HepG2 (cell line): ENCODE results near the gene OVOL2. TPM values are rescaled to one million over a fixed set of nuclear protein-coding genes. Genes with fewer than 3 reads are reported as not detected.

Source experiments
- ATAC-seq: fragments of 200-7000 bp; cut with Tn5 transposase; 3 replicates; pipeline ENCODE4 v1.9.1; 2020; ENCODE audit warnings: mild to moderate bottlenecking, moderate library complexity
- BruUV-seq: library from RNA; stranded (reverse); fragments of 400-500 nt; replicated peaks from 2 replicates; lab custom pipeline; 2021; lab: Mats Ljungman, UMichigan
- CTCF ChIA-PET: fragments of 300-600 bp; formaldehyde crosslinking; extraction: SDS; loops from one replicate; lab custom pipeline; 2021; ENCODE audit warnings: low total read pairs, inconsistent platforms, low intra/inter-chr PET ratio; lab: Yijun Ruan, JAX
- POLR2A ChIA-PET: fragments of 350-600 bp; sonication (Branson Sonifier 250); formaldehyde crosslinking; loops from one replicate; lab custom pipeline; 2020; ENCODE audit warnings: antibody characterized with exemption, inconsistent platforms; lab: Yijun Ruan, JAX
- DNase-seq: peaks from one replicate; pipeline ENCODE4 v3.0.0-alpha.2; 2015; ENCODE audit warnings: low spot score
- FAIRE-seq: peaks from 3 replicates; lab custom pipeline; 2011; peaks lifted over from hg19 to GRCh38; lab: Jason Lieb, UNC
- H2AFZ ChIP-seq: one replicate; pipeline ENCODE4 v1.6.1; 2011; ENCODE audit warnings: low read length, inconsistent platforms
- H3K27ac ChIP-seq: fragments of 300-600 bp; 3 replicates; pipeline ENCODE4 v1.8.0; 2011; ENCODE audit warnings: mixed run types, mild to moderate bottlenecking, mixed read lengths, low read length, inconsistent platforms; ENCODE audit not compliant: insufficient read depth; ENCODE audit errors: extremely low read length
- H3K27me3 ChIP-seq, 2 experiments: fragments of 200-600 bp in 1 of 2; 2 replicates in 1 of 2; 3 replicates in 1 of 2; pipeline versions ENCODE4 v1.6.0 to v1.8.0; 2011; ENCODE audit warnings: low read length in 2 of 2, mild to moderate bottlenecking in 2 of 2, moderate library complexity in 2 of 2, inconsistent platforms in 1 of 2; ENCODE audit not compliant: insufficient read depth in 2 of 2, control insufficient read depth in 1 of 2
- H3K36me3 ChIP-seq, 2 experiments: fragments of 200-600 bp in 1 of 2; replicated peaks in 1 of 2; 2 replicates in 1 of 2; 3 replicates in 1 of 2; pipeline versions ENCODE4 v1.5.1 to v1.8.0; 2011; ENCODE audit warnings: low read length in 2 of 2, inconsistent platforms in 1 of 2; ENCODE audit not compliant: insufficient read depth in 2 of 2, control insufficient read depth in 1 of 2
- H3K4me1 ChIP-seq: 2 replicates; pipeline ENCODE4 v1.5.1; 2012; ENCODE audit warnings: low read length, inconsistent platforms; ENCODE audit not compliant: insufficient read depth
- H3K4me2 ChIP-seq: 2 replicates; pipeline ENCODE4 v1.6.0; 2011; ENCODE audit warnings: low read depth, low read length, inconsistent platforms
- H3K4me3 ChIP-seq, 3 experiments: fragments of 200-600 bp in 1 of 3; sonication (generic), shearing (Covaris generic) in 1 of 3; replicated peaks in 1 of 3; 2 replicates each; pipeline ENCODE4 v1.5.1; 2011 to 2016; ENCODE audit warnings: low read length in 3 of 3, inconsistent platforms in 2 of 3, low read depth in 2 of 3, mild to moderate bottlenecking in 2 of 3, control low read depth in 1 of 3, mixed read lengths in 1 of 3; ENCODE audit not compliant: insufficient read depth in 1 of 3
- H3K79me2 ChIP-seq: one replicate; pipeline ENCODE4 v1.6.1; 2011; ENCODE audit warnings: low read length, inconsistent platforms; ENCODE audit not compliant: insufficient read depth
- H3K9ac ChIP-seq: 2 replicates; pipeline ENCODE4 v1.6.0; 2011; ENCODE audit warnings: mild to moderate bottlenecking, low read depth, low read length, inconsistent platforms; ENCODE audit not compliant: insufficient read depth
- H3K9me3 ChIP-seq: 2 replicates; pipeline ENCODE4 v1.5.1; 2012; ENCODE audit warnings: mild to moderate bottlenecking, low read length
- H4K20me1 ChIP-seq: 2 replicates; pipeline ENCODE4 v1.6.0; 2011; ENCODE audit warnings: inconsistent platforms, mild to moderate bottlenecking, low read length, moderate library complexity; ENCODE audit not compliant: insufficient read depth
- ASH2L ChIP-seq: fragments of 300-600, 200-600 bp; sonication (generic); IDR thresholded peaks from 2 replicates; pipeline ENCODE4 v1.7.0; 2017; ENCODE audit warnings: low read depth, mild to moderate bottlenecking, moderate library complexity, mixed read lengths, low read length; ENCODE audit not compliant: insufficient read length
- DDIT3 ChIP-seq: sonication (generic); formaldehyde crosslinking; IDR thresholded peaks from 2 replicates; pipeline ENCODE4 v1.4.0; 2020; ENCODE audit warnings: mild to moderate bottlenecking, missing genetic modification reagents
- DPF2 ChIP-seq: sonication (generic); formaldehyde crosslinking; IDR thresholded peaks from 2 replicates; pipeline ENCODE4 v1.4.0; 2020; ENCODE audit warnings: mild to moderate bottlenecking, low read depth, missing genetic modification reagents, borderline replicate concordance
- KDM4B ChIP-seq: sonication (generic); formaldehyde crosslinking; IDR thresholded peaks from 2 replicates; pipeline ENCODE4 v1.4.0; 2020; ENCODE audit warnings: missing genetic modification reagents
- PRDM4 ChIP-seq: sonication (generic); formaldehyde crosslinking; IDR thresholded peaks from 2 replicates; pipeline ENCODE4 v1.9.0; 2021; ENCODE audit warnings: missing genetic modification reagents, borderline replicate concordance
- PRMT3 ChIP-seq: sonication (generic); formaldehyde crosslinking; IDR thresholded peaks from 2 replicates; pipeline ENCODE4 v1.8.1; 2022; ENCODE audit warnings: low read depth, mild to moderate bottlenecking, moderate library complexity, missing genetic modification reagents, borderline replicate concordance
- TFAP4 ChIP-seq: sonication (generic); IDR thresholded peaks from 2 replicates; pipeline ENCODE4 v1.6.1; 2016; ENCODE audit warnings: low read depth, borderline replicate concordance
- THAP11 ChIP-seq: IDR thresholded peaks from 2 replicates; pipeline ENCODE4 v1.6.1; 2016; ENCODE audit warnings: missing biosample characterization, missing genetic modification reagents
- ZMYM4 ChIP-seq: sonication (generic); formaldehyde crosslinking; IDR thresholded peaks from 2 replicates; pipeline ENCODE4 v1.8.1; 2023; ENCODE audit warnings: mild to moderate bottlenecking, missing genetic modification reagents
- ZNF142 ChIP-seq: sonication (generic); formaldehyde crosslinking; IDR thresholded peaks from 2 replicates; pipeline ENCODE4 v1.4.0; 2020; ENCODE audit warnings: missing genetic modification reagents
- ZNF782 ChIP-seq: sonication (generic); formaldehyde crosslinking; IDR thresholded peaks from 2 replicates; pipeline ENCODE4 v1.4.0; 2020; ENCODE audit warnings: missing genetic modification reagents, mild to moderate bottlenecking, borderline replicate concordance
- ZNF784 ChIP-seq: sonication (generic); formaldehyde crosslinking; IDR thresholded peaks from 2 replicates; pipeline ENCODE4 v1.5.1; 2020; ENCODE audit warnings: missing genetic modification reagents, mild to moderate bottlenecking, borderline replicate concordance
- WGBS: methylation state at CpG from one replicate; pipeline ENCODE4 v1.1.6; 2017; ENCODE audit warnings: low lambda C conversion rate; 5-methylcytosine and 5-hydroxymethylcytosine counted together
- in situ Hi-C: cut with HindIII; loops from 2 replicates; pipeline ENCODE4 v1.10.0; 2017; ENCODE audit warnings: low pct_unique_long_range_greater_than_20kb; ENCODE audit not compliant: extremely low pct_ligation_motif_present
- intact Hi-C: fragments of 100-400 bp; cut with micrococcal nuclease; formaldehyde crosslinking; loops from one replicate; pipeline ENCODE4 v1.10.0; 2022; ENCODE audit not compliant: unreplicated experiment
- polyA plus RNA-seq, 8 experiments: library from polyadenylated mRNA; depleted of rRNA in 3 of 8; stranded (reverse) in 7 of 8; unstranded in 1 of 8; fragments of >200 nt; fragmentation: Illumina TruSeq in 4 of 8; extraction: Trizol in 4 of 8; gene quantifications; 2 replicates each; pipeline versions ENCODE4 v1.2.1 to v1.2.3, GENCODE V29; 2011 to 2016; ENCODE audit warnings: low read depth in 4 of 8, missing spikeins in 1 of 8, mixed read lengths in 1 of 8; ENCODE audit not compliant: insufficient read depth in 1 of 8
- total RNA-seq, 5 experiments: library from RNA; depleted of rRNA; stranded (reverse); fragments of >200 nt; fragmentation: Illumina TruSeq; extraction: Trizol; gene quantifications; 2 replicates each; pipeline ENCODE4 v1.2.3, GENCODE V29; 2016; ENCODE audit warnings: low read depth in 1 of 5

The OVOL2 gene
- total and polyA plus RNA-seq, 2 of the 13 experiments (the other 11 are each of a cell fraction or from before 2014, with no cell fraction given), result 0.20 to 0.31 TPM

GRCh38 chr20:18004384-18005031 is 53.2 kb downstream of the OVOL2 start:
- no peak overlapping the region for H3K27ac ChIP-seq
- ChIA-PET POLR2A (interaction anchor here (0.9 to 2.7 kb wide), 6 partner anchors 8 to 459 kb away, joined by 3 to 7 read pairs (median 3); no protein-coding TSS in a partner anchor), CTCF (no interaction called here)
- in situ Hi-C loops (no loop called here), intact Hi-C loops (loop anchor here (5.0 to 10.0 kb wide), 2 partner anchors 130 to 273 kb away; partner anchors contain the start of genes KAT14 and PET117)
- WGBS, result 18% methylated on average over 8 of the region's 8 CpGs
- ATAC-seq (peak; percentile 18), FAIRE-seq (peak; percentile 43), DNase-seq (peak; percentile 59)
- no peak overlapping the region for H2AFZ ChIP-seq
- H3K4me3 ChIP-seq, result peak overlapping the region in 1 of 3 experiments; percentile 1; a peak in 1 of 6 replicates
- no peaks in the 10 kb centered on the region for H4K20me1 ChIP-seq
- H3K4me1 ChIP-seq, result peaks cover 73% of the 10 kb centered on the region
- H3K9ac ChIP-seq, result no peak overlapping the region
- H3K27me3 ChIP-seq, result peaks cover 7 to 43% of the 10 kb centered on the region in 2 experiments; a peak in 4 of 5 replicates
- peak overlapping the region; percentile 46 for H3K4me2 ChIP-seq
- H3K79me2 ChIP-seq, result no peaks in the 10 kb centered on the region
- no peaks in the 10 kb centered on the region for H3K9me3 ChIP-seq
- no peaks in the 10 kb centered on the region for H3K36me3 ChIP-seq
- BruUV-seq, result no TSS peak
- TF ChIP-seq DDIT3 (no peak), ZNF782 (CRISPR knock-in tag) (no peak), KDM4B (CRISPR knock-in tag) (0 out of 2 replicates have a peak, but pooled peaks have one; percentile 48), PRDM4 (no peak), ASH2L (peak; percentile 13), THAP11 (0 out of 2 replicates have a peak, but pooled peaks have one; percentile 39), ZMYM4 (CRISPR knock-in tag) (no peak), ZNF142 (CRISPR knock-in tag) (0 out of 2 replicates have a peak, but pooled peaks have one; percentile 44), PRMT3 (CRISPR knock-in tag) (no peak), ZNF784 (CRISPR knock-in tag) (no peak), DPF2 (no peak), TFAP4 (peak; percentile 84; the same call in 1 of the 2 replicates)
